Measurements from ENCODE around the gene NSMCE1. TPM values are rescaled to one million over a fixed set of nuclear protein-coding genes. Genes with fewer than 3 reads are reported as not detected.
"Not testable (repeated sequence)": the region's sequence is repeated elsewhere in the genome, so short reads cannot be mapped to it uniquely, and the experiment has no call there.

Gene NSMCE1
- total RNA-seq, 1 donor from 2014 or later, result 39.5 TPM

DNA sequence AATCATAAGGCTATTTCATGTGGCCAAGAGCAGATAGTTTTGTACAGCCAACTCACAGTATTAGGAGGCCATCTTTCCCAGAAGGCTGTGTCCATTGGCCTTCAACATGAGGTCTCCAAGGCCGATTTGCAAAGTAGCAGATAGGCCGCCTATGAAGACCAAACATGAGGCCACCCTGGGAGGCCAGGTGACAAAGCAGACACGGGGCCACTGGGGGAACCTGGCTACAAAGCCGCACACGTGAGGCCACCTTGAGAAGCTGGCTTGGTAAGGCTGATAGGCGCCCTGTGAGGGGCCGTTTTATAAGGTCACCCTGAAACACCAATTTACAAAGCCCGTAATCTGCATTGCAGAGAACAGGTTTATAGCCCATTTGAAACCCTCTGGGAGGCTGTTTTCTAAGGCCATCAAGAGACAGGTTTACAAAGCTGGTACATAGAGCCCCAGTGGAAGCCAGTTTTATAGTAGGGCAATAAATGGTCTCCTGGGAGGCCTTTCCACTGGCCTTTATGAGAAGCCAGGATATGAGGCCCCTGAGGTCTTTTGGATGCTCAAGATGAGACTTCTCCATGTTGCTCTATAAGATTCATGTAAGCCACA, 60.4 kb downstream of the NSMCE1 start:
- no peak for ATAC-seq
- intact Hi-C loops (cut with DNase I), result loop anchor here (1.0 kb wide), 1 partner anchor 25 kb away; no protein-coding TSS in a partner anchor

GRCh38 chr16:27207121-27207520, 61.5 kb downstream of the NSMCE1 start:
- ATAC-seq; intact Hi-C loops (cut with DNase I); DNase-seq (ENCODE audit: low spot score): not testable (repeated sequence)

More for the DNA sequence above, 60.4 kb downstream of the NSMCE1 start:
- DNase-seq (ENCODE audit: low spot score), result no peak

DNA sequence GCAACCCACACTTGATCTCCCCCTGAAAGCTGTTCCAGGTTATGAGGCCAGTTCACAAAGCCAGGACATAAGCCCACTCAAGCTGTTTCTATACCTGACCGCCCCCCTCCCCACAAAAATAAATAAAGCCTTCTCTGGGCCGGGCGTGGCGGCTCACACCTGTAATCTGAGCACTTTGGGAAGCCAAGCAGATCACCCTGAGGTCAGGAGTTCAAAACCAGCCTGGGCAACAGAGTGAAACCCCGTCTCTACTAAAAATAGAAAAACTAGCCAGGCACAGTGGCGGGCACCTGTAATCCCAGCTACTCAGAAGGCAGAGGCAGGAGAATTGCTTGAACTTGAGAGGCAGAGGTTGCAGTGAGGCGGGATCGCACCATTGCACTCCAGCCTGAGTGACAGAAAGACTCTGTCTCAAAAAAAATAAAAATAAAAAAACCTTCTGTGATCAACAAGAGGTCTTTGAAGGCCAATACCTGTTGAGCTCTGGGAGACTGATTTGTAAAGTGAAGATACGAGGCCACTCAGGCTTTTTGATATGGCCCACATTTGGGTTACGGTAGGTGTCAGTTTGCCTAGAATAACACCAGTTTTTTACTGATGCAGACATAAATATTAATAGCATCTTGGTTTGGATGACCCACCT, 63.0 kb downstream of the NSMCE1 start:
- intact Hi-C loops (cut with DNase I), result no loop called here
- DNase-seq (ENCODE audit: low spot score) (no peak), ATAC-seq (no peak)

DNA sequence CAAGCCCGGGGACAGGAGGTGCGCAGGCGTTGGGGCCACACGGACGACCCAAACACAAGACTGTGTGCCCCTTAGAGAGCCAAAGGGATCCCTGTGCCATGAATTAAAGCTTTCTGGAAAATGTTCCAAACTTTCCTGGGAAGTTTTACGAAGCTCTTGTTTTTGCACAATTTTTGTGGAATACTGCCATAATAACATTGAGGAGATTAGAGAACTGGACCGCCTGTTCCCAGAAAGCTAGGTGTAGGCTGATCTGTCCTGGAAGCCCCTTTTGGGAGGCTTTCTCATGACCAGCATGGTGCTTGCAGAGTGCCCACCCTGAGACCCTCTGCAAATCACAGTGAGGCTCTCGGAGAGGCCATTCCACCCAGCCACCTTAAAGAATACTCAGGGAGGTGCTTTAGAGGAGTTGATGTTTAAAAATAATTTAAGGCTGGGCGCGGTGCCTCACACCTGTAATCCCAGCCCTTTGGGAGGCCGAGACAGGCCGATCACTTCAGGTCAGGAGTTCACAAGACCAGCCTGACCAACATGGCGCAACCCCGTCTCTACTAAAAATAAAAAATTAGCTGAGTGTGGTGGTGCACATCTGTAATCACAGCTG, 64.2 kb downstream of the NSMCE1 start:
- DNase-seq (ENCODE audit: low spot score) (no peak), ATAC-seq (no peak)
- intact Hi-C loops (cut with DNase I), result no loop called here

- peak; percentile 99 for ATAC-seq
- intact Hi-C loops (cut with DNase I), result no loop called here
- DNase-seq (ENCODE audit: low spot score), result peak; percentile 100
Observed at GRCh38 chr16:27203507-27204311, 64.9 kb downstream of the NSMCE1 start, which contains the start of gene KDM8. Gene KDM8 (plus strand): TSS chr16:27203526. CDS start chr16:27210124, 6,598 bp downstream.

GRCh38 chr16:27202923-27203506, 65.6 kb downstream of the NSMCE1 start:
- DNase-seq (ENCODE audit: low spot score), result peak; percentile 96

GRCh38 chr16:27200914-27201313, 67.7 kb downstream of the NSMCE1 start:
- intact Hi-C loops (cut with DNase I); ATAC-seq: not testable (repeated sequence)

More at GRCh38 chr16:27202923-27203506, 65.6 kb downstream of the NSMCE1 start:
- intact Hi-C loops (cut with DNase I), result no loop called here
- peak; percentile 94 for ATAC-seq

DNA sequence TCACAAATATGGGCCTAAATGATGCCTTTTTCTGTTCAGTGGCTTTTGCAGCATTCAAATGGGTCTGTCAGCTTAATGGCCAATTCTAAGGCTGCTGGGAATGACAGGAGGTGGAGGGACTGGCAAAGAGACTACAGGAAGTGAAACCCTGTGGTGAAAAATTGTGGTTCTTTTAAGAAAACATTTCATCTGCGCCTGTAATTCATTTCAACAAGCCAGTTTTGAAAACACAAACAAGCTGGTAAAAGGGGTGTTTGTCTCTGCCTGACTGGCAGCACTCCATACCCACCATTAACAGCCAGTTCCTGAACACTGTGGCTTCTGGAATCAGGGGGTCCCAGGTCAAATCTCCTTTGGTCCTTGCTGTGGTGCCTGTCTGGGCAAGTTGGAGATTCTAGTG, 68.8 kb downstream of the NSMCE1 start:
- intact Hi-C loops (cut with DNase I), result no loop called here
- ATAC-seq, result no peak
- DNase-seq (ENCODE audit: low spot score), result no peak

More at GRCh38 chr16:27200914-27201313, 67.7 kb downstream of the NSMCE1 start:
- DNase-seq (ENCODE audit: low spot score), result not testable (repeated sequence)

DNA sequence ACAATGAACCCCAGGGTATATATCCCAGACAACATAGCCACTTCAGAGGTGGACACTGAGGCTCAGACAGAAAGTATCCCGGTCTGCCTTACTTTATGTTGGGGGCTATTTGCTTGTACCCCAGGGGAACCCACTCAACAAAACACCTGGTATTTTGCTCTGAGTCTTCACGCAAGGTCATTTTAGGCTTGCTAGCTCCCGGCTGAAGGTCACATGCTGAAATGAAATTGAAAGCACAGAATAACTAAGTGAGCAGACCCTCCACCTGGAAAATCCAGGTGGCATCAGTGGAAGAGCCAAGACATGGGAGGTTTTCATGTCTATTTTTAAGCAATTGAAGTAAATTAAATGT, 69.4 kb downstream of the NSMCE1 start:
- intact Hi-C loops (cut with DNase I), result no loop called here
- no peak for DNase-seq (ENCODE audit: low spot score)
- no peak for ATAC-seq

DNA sequence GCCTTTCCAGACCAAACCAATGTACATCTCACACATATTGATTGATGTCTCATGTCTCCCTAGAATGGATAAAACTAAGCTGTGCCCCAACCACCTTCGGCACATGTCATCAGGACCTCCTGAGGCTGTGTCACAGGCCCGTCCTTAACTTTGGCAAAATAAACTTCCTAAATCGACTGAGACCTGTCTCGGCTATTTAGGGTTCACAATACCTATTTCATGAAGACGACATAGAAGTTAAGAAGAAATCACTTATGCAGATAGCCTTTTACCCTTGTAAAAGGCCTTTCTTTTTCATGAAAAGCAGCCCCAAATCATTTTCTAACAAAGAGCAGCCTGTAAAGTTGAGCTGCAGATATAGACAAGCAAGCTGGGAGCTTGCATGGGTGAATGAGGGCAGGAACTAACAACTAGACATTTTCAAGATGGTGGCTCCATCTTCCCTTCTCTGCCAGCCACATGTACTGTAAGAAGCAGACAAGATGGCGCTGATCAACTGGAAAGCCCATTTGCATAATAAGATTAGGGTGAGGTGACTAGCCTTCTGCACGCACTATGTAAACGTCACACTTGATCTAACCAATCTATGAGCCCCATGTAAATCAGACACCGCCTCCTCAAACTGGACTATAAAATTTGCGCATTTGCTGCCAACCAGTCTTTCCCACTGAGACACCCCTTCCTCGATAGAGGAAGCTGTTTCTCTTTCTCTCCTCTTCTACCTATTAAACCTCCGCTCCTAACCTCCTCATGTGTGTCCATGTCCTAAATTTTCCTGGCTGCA, 69.9 kb downstream of the NSMCE1 start:
- ATAC-seq, result no peak
- intact Hi-C loops (cut with DNase I), result no loop called here
- no peak for DNase-seq (ENCODE audit: low spot score)

DNA sequence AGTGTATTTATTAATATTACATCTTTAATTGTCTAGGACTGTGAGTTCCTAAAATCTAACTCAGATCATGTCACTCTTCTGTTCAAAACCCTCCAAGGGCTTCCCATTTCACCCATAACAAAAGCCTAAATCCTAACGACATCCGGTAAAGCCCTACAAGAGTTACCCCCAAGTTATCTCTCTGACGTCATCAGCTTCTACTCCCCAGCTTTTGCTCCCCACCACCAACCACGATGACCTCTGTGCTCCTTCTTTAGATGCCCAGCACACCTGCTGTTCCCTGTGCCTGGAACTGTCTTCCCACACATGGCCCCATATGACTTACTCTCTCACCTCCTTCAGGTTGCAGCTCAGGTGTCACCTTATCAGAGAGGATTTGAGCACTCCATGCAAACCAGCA, 71.6 kb downstream of the NSMCE1 start:
- DNase-seq (ENCODE audit: low spot score) (no peak), ATAC-seq (no peak)
- intact Hi-C loops (cut with DNase I), result no loop called here

DNA sequence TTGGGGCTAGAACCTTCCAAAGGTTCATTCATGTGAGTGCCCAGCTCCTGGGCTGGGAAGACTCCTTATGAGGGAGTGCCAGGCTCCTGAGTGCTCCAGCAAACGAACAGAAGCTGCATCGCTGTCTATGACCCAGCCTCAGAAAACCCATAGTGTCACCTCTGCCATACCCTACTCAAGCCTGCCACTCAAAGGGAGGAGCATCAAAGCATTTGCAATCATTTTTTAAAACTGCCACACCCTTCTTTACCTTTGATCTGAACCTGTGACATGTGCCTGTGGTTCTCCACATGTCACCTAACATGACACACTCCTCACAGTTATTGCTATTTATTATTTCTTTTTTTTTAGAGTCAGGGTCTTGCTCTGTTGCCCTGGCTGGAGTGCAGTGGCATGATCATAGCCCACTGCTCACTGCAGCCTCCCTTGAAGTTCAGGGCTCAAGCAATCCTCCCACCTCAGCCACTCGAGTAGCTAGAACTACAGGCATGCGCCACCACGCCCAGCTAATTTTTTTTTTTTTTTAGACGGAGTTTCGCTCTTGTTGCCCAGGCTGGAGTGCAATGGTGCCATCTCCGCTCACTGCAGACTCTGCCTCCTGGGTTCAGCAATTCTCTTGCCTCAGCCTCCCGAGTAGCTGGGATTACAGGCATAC, 72.5 kb downstream of the NSMCE1 start:
- no peak for ATAC-seq
- intact Hi-C loops (cut with DNase I), result no loop called here
- DNase-seq (ENCODE audit: low spot score), result no peak

- intact Hi-C loops (cut with DNase I), result no loop called here
- DNase-seq (ENCODE audit: low spot score) (no peak), ATAC-seq (no peak)
Observed at GRCh38 chr16:27195076-27195741, 73.4 kb downstream of the NSMCE1 start.

DNA sequence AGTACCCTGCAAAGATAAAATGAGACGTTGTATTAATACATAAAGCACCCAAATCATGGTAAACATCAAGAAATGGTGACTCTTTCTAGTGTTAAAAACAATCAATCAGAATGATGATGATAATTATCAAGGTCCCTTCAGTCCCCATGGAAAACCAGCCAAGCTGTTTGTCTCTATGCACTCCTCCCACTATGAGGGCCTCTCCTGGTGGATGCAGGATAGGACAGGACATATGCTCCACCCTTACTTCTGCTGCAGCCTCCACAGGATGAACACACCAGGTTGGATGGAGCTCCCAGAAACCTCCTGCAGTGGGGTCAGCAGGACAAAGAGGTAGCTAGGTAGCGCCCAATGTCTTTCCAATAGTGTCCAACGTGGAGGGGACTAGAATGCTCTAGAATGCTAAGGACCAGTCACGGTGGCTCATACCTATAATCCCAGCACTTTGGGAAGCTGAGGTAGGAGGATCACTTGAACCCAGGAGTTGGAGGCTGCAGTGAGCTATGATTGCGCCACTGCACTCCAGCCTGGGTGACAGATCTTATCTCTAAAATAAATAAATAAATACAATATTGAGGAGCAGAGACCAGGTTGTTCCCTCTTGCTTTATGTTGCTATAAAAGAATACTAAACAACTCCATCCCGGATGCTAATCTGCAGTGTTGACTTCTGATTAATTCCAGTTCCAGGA, 75.1 kb downstream of the NSMCE1 start:
- intact Hi-C loops (cut with DNase I), result no loop called here
- DNase-seq (ENCODE audit: low spot score) (no peak), ATAC-seq (no peak)

DNA sequence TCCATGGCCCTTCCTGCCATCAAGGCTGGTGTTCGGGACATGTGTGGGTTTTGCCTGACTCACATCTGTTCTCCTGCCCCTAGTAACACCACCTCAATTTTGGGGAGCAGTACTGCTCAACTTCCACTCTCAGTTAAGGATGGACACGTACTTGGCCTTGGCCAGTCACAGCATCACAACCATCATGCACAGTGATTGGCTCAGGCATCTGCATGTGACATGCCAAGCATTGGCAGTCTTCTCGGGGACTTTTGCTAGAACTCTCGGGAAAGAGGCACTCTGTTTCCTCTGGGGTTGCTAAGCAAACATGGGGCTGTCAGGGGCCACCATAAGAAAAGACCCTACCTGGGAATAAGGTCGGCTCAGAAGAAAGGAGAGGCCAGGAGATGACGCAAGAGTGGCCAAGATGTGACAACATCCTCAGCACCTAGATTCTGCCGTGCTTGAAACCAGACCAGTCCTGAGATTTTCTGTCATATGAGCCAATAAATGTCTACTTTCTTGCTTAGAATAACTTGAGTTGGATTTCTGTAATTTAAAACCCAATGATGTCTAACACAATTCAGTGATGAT, 77.1 kb downstream of the NSMCE1 start:
- DNase-seq (ENCODE audit: low spot score), result no peak
- intact Hi-C loops (cut with DNase I), result no loop called here
- ATAC-seq, result no peak

DNA sequence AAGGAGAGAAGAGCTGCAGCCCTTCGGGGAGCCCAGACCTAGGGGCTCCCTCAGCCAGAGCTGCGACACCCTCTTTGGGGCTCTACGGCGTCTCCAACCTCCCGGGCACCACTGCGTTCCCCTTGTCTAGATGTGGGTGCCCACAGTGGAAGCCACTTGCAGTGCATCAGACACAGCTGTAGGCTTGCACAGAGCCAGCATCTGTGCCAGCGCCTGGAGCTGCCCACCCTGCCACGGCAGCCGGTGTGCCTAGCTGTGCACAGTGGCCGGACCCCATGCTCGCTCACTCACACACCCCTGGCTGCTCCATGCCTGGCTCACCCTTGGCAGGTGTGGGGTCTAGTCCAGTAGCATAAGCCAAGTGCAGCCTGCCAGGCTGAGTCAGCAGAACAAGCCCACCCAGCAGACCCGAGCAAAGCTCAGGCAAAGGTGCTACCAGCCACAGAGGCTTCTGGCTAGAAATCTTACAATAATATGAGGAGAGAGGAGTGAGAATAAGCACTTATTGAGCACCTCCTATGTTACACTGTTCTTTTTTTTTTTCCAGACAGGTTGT, 78.2 kb downstream of the NSMCE1 start:
- intact Hi-C loops (cut with DNase I), result no loop called here
- no peak for ATAC-seq
- no peak for DNase-seq (ENCODE audit: low spot score)

Measured in sciatic nerve (tissue), 2 donors.